Ascending aorta (tissue), 2 donors: Measurements from ENCODE around the gene SAMD13. TPM values are rescaled to one million over a fixed set of nuclear protein-coding genes. Genes with fewer than 3 reads are reported as not detected.

Experiments
- DNase-seq, 2 donors: peaks; one replicate each; pipeline ENCODE4 v3.0.0-alpha.2; 2019; ENCODE audit warnings: low spot score in 2 of 2
- H3K27ac ChIP-seq, 2 donors: fragments of 200-600 bp; sonication (generic); one replicate each; pipeline ENCODE4 v1.5.1; 2016 to 2017; ENCODE audit warnings: mild to moderate bottlenecking in 1 of 2
- H3K27me3 ChIP-seq: fragments of 200-600 bp; sonication (generic); one replicate; pipeline ENCODE4 v1.5.1; 2017
- H3K36me3 ChIP-seq, 2 donors: fragments of 200-600 bp; sonication (generic); one replicate each; pipeline ENCODE4 v1.5.1; 2016
- H3K4me1 ChIP-seq, 2 donors: fragments of 200-600 bp; sonication (generic); one replicate each; pipeline ENCODE4 v1.5.1; 2016 to 2017; ENCODE audit warnings: mild to moderate bottlenecking in 1 of 2
- H3K4me3 ChIP-seq, 2 donors: fragments of 200-600 bp; sonication (generic); one replicate each; pipeline ENCODE4 v1.5.1; 2016 to 2017; ENCODE audit warnings: mild to moderate bottlenecking in 1 of 2
- H3K9me3 ChIP-seq, 2 donors: fragments of 200-600 bp; sonication (generic); one replicate each; pipeline ENCODE4 v1.5.1; 2016
- intact Hi-C: fragments of 100-400 bp; cut with DNase I; formaldehyde crosslinking; loops from one replicate; pipeline ENCODE4 v1.15.1; 2023
- total RNA-seq: library from RNA; depleted of rRNA; stranded (reverse); fragments of >200 nt; gene quantifications from one replicate; pipeline ENCODE4 v1.1.0, GENCODE V29; 2016
- TF ChIP-seq, protein P1 (sequence below), 3 experiments: fragments of 200-600 bp in 2 of 3; fragments of 450-650 bp in 1 of 3; sonication (generic) in 2 of 3; IDR thresholded peaks; one replicate each; pipeline ENCODE4 v1.5.1; 2016 to 2019; ENCODE audit warnings: antibody characterized with exemption in 3 of 3, mild to moderate bottlenecking in 1 of 3, moderate library complexity in 1 of 3

SAMD13 gene
- total RNA-seq, 1 donor from 2014 or later, result not detected

DNA sequence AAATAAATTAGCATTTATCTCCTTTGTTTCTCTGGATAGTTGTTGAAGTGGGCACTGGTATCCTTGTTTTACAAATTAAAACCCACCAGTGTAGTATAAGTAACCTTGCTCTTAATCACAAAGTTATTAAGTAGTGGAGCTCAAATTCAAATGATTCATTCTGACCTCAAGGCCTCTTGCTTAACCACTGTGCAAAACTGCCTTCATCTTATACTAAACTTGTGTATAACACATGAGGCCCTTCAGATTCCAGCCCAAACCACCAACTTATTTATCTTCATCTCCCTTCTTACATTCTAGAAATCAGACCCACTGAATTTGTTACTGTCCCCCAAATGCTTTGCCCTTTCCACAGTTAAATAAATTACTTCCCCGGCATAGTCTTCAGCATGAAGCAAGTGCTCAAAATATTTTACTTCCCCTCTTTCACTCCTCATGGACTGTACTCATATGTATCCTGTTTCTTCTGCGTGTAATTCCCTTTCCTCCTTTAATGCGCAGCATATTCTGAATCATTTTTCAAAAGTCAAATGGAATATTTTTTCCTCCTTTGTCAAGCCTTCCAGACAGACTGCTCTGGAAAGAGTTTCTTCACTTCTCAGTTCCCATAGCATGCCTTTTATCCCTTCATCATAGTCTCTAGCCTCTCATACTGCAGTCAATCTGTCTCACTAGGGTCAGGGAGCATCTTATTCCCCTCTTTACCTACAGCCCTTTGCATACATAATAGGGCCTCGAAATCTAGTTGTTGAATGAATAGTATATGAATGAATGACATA is 77.8 kb downstream of the SAMD13 start:
- DNase-seq, result no peak
- H3K27ac ChIP-seq, result no peak overlapping the region
- H3K4me3 ChIP-seq, result no peak overlapping the region
- TF ChIP-seq, protein P1, sequence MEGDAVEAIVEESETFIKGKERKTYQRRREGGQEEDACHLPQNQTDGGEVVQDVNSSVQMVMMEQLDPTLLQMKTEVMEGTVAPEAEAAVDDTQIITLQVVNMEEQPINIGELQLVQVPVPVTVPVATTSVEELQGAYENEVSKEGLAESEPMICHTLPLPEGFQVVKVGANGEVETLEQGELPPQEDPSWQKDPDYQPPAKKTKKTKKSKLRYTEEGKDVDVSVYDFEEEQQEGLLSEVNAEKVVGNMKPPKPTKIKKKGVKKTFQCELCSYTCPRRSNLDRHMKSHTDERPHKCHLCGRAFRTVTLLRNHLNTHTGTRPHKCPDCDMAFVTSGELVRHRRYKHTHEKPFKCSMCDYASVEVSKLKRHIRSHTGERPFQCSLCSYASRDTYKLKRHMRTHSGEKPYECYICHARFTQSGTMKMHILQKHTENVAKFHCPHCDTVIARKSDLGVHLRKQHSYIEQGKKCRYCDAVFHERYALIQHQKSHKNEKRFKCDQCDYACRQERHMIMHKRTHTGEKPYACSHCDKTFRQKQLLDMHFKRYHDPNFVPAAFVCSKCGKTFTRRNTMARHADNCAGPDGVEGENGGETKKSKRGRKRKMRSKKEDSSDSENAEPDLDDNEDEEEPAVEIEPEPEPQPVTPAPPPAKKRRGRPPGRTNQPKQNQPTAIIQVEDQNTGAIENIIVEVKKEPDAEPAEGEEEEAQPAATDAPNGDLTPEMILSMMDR (IDR thresholded peaks at IDR 0.05), result no peak
- intact Hi-C loops, result no loop called here
- H3K27me3 ChIP-seq, result no peaks in the 10 kb centered on the region
- H3K4me1 ChIP-seq, result peaks cover 0 to 13% of the 10 kb centered on the region in 2 donors
- H3K9me3 ChIP-seq, result no peaks in the 10 kb centered on the region
- H3K36me3 ChIP-seq, result no peaks in the 10 kb centered on the region

DNA sequence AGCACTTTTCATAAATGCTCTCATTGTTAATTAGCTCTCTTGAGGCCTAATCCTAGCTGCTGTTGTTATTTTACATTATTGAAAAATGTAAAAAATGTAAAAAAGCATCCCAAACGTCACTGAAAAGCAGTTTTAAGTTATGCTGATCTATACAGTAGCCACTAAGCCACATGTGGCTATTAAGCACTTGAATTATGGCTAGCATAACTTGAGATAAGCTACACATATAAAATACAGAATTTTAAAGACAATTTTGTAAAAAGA is 78.3 kb downstream of the SAMD13 start:
- no peaks in the 10 kb centered on the region for H3K36me3 ChIP-seq
- no peaks in the 10 kb centered on the region for H3K9me3 ChIP-seq
- H3K4me1 ChIP-seq, result peaks cover 0 to 10% of the 10 kb centered on the region in 2 donors
- intact Hi-C loops, result no loop called here
- H3K4me3 ChIP-seq, result no peak overlapping the region
- TF ChIP-seq, protein P1 (IDR thresholded peaks at IDR 0.05), result no peak
- no peak overlapping the region for H3K27ac ChIP-seq
- no peaks in the 10 kb centered on the region for H3K27me3 ChIP-seq
- no peak for DNase-seq

DNA sequence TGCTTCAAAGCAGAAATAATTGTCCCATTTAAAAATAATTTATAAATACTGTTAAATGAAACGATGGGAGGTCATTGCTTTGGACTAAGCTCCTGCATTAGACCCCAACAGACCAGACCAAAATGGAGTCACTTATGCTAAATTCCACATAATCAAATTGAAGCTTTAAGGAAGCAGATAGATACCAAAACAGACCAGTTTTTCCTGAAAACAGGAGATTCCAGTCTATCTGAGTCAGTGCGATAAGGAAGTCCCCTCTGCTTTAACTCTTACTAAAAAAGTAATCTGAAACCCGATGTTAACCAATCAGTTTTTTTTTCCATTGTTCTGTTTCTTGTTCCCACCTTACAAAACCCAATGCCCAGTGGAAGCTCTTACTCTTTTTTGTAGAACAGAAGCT is 80.6 kb downstream of the SAMD13 start:
- Histone ChIP-seq H3K36me3 (no peaks in the 10 kb centered on the region), H3K4me1 (peaks cover 0 to 4% of the 10 kb centered on the region in 2 donors), H3K27ac (no peak overlapping the region), H3K4me3 (no peak overlapping the region), H3K27me3 (no peaks in the 10 kb centered on the region), H3K9me3 (no peaks in the 10 kb centered on the region)
- TF ChIP-seq, protein P1 (IDR thresholded peaks at IDR 0.05), result no peak
- intact Hi-C loops, result no loop called here
- no peak for DNase-seq

DNA sequence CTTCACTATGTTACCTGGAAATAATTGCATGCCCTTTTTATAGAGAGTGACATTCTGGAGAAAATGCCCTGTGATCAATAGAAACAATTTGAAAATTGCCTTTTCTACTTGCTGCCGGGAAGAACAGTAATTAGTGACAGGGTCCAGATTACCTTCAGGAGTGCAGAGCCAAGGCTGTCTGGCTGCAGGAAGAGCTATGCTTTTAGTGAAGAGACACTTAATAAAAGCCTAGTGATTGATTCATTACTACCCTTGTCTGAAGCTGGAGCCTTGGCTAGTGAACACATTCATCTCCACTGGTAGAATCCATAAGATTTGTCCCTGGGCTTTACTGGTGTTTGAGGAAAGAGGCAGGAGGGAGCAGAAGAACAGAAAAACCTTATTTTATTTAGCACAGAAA is 83.8 kb downstream of the SAMD13 start:
- Histone ChIP-seq H3K27ac (no peak overlapping the region), H3K4me1 (no peaks in the 10 kb centered on the region), H3K27me3 (no peaks in the 10 kb centered on the region), H3K36me3 (no peaks in the 10 kb centered on the region), H3K4me3 (no peak overlapping the region), H3K9me3 (no peaks in the 10 kb centered on the region)
- intact Hi-C loops, result no loop called here
- DNase-seq, result no peak
- TF ChIP-seq, protein P1 (IDR thresholded peaks at IDR 0.05), result no peak

DNA sequence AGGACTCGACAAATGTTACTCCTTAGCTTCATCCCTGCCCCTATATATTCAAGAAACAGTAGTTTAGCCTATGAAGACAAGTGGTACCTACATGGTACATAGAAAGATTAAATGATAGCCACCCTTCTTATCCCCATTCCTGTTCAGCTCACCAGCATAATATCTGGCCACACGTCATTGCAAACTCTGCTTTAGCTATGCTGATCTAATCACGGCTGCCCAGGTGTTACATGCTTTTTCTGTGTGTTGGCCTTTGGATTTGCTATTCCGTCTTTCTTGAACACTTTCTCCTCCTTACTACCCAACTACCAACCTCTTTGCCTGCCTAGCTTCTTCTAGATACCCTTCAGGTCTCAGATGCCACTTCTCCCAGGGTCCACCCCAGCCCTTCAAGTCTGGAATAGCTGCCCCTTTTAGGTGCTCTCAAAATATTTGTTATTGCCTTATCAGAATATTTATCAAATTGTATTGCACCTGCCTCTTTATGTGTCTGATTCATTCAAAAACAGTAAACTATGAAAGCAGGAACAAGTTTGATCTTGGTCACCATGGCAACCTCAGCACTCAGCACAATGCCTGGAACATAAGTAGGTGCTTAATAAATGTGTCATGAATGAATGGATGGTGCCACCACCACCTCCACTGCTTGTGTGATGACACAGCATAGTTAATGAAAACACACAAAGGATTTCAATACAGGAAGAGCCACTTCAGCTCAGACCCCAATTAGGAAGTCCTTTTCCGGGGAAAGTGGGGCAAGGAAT is 85.4 kb downstream of the SAMD13 start:
- Histone ChIP-seq H3K27me3 (no peaks in the 10 kb centered on the region), H3K27ac (no peak overlapping the region), H3K4me1 (no peaks in the 10 kb centered on the region), H3K36me3 (no peaks in the 10 kb centered on the region), H3K9me3 (no peaks in the 10 kb centered on the region), H3K4me3 (no peak overlapping the region)
- no peak for DNase-seq
- intact Hi-C loops, result no loop called here
- TF ChIP-seq, protein P1 (IDR thresholded peaks at IDR 0.05), result no peak
